Loucy (cell line): ENCODE results near the gene DYRK1B.

Source experiments
- CTCF ChIP-seq: fragments of 200-600 bp; sonication (generic); conservative IDR thresholded peaks from 2 replicates; pipeline ENCODE4 v1.5.1; 2014; ENCODE audit warnings: mild to moderate bottlenecking, antibody characterized with exemption, low read length
- EZH2phosphoT487 ChIP-seq: fragments of 200-600 bp; IDR thresholded peaks from 2 replicates; pipeline ENCODE4 v1.6.1; 2018; ENCODE audit warnings: antibody characterized with exemption, mild to moderate bottlenecking, moderate library complexity, borderline replicate concordance

- no peak for TF ChIP-seq CTCF
- no peak for TF ChIP-seq EZH2phosphoT487
Observed at GRCh38 chr19:39837978-39838377, 4.0 kb upstream of the DYRK1B start.
